H1 (cell line): ENCODE data around the gene CLCF1. TPM values are rescaled to one million over a fixed set of nuclear protein-coding genes. Genes with fewer than 3 reads are reported as not detected.

Experiments used
- CTCF ChIA-PET: fragments of 300-600 bp; sonication (Branson Sonifier 250); formaldehyde crosslinking; loops from one replicate; lab custom pipeline; 2021; ENCODE audit not compliant: partially characterized antibody; lab: Charles Lee
- POLR2A ChIA-PET: fragments of 300-600 bp; sonication (Branson Sonifier 250); formaldehyde crosslinking; loops from one replicate; lab custom pipeline; 2021; ENCODE audit warnings: inconsistent platforms; ENCODE audit not compliant: partially characterized antibody; lab: Charles Lee
- DNase-seq, 2 experiments: peaks; one replicate each; pipeline versions ENCODE4 v3.0.0 to v3.0.0-alpha.2; 2010 to 2022; ENCODE audit warnings: low spot score in 2 of 2, low read depth in 1 of 2, mixed read lengths in 1 of 2
- FAIRE-seq: peaks from 2 replicates; lab custom pipeline; 2011; peaks lifted over from hg19 to GRCh38; lab: Jason Lieb, UNC
- H2AFZ ChIP-seq: 2 replicates; pipeline ENCODE4 v1.8.1; 2012; ENCODE audit warnings: low read length, inconsistent platforms
- H2AK5ac ChIP-seq: 2 replicates; pipeline ENCODE4 v1.6.1; 2013; ENCODE audit warnings: low read depth, low read length
- H2BK120ac ChIP-seq: replicated peaks from 2 replicates; pipeline ENCODE3; 2013; ENCODE audit warnings: low read depth, low read length, inconsistent platforms
- H2BK12ac ChIP-seq: 2 replicates; pipeline ENCODE4 v1.6.1; 2013; ENCODE audit warnings: low read depth, low read length
- H2BK15ac ChIP-seq: 2 replicates; pipeline ENCODE4 v1.6.1; 2013; ENCODE audit warnings: low read length
- H2BK20ac ChIP-seq: 2 replicates; pipeline ENCODE4 v1.6.1; 2013; ENCODE audit warnings: low read length
- H2BK5ac ChIP-seq: 2 replicates; pipeline ENCODE4 v1.6.1; 2013; ENCODE audit warnings: low read depth, low read length
- H3K14ac ChIP-seq: 2 replicates; pipeline ENCODE4 v1.6.1; 2013; ENCODE audit warnings: inconsistent platforms; ENCODE audit not compliant: insufficient read length
- H3K18ac ChIP-seq: 2 replicates; pipeline ENCODE4 v1.6.1; 2013; ENCODE audit warnings: low read length; ENCODE audit errors: extremely low read depth
- H3K23ac ChIP-seq: 2 replicates; pipeline ENCODE4 v1.6.1; 2013; ENCODE audit warnings: inconsistent platforms; ENCODE audit not compliant: insufficient read length
- H3K23me2 ChIP-seq: 2 replicates; pipeline ENCODE4 v1.6.1; 2013; ENCODE audit warnings: low read depth, low read length
- H3K27ac ChIP-seq: 2 replicates; pipeline ENCODE4 v1.6.1; 2011; ENCODE audit warnings: low read depth, low read length, inconsistent platforms
- H3K27me3 ChIP-seq, 4 experiments: replicated peaks in 1 of 4; 1 replicate in 1 of 4; 2 replicates in 3 of 4; pipeline versions ENCODE4 v1.6.1 to v1.8.1; 2011 to 2013; ENCODE audit warnings: low read length in 3 of 4, mild to moderate bottlenecking in 3 of 4, inconsistent platforms in 2 of 4, mixed read lengths in 2 of 4, moderate library complexity in 1 of 4; ENCODE audit not compliant: control insufficient read depth in 3 of 4, insufficient read depth in 3 of 4; ENCODE audit errors: extremely low read depth in 1 of 4
- H3K36me3 ChIP-seq, 4 experiments: 2 replicates each; pipeline versions ENCODE4 v1.6.1 to v1.8.1; 2011 to 2013; ENCODE audit warnings: mild to moderate bottlenecking in 4 of 4, low read length in 3 of 4, moderate library complexity in 2 of 4, control low read depth in 1 of 4, inconsistent platforms in 1 of 4; ENCODE audit not compliant: insufficient read depth in 4 of 4, control insufficient read depth in 2 of 4
- H3K4ac ChIP-seq: replicated peaks from 2 replicates; pipeline ENCODE3; 2013; ENCODE audit warnings: low read length, low read depth, mixed read lengths, inconsistent platforms; ENCODE audit not compliant: insufficient read length
- H3K4me1 ChIP-seq, 4 experiments: replicated peaks in 1 of 4; 1 replicate in 1 of 4; 2 replicates in 3 of 4; pipeline versions ENCODE4 v1.6.1 to v1.8.1; 2011 to 2013; ENCODE audit warnings: low read length in 3 of 4, inconsistent platforms in 2 of 4, mixed read lengths in 1 of 4; ENCODE audit not compliant: insufficient read depth in 4 of 4, control insufficient read depth in 3 of 4
- H3K4me2 ChIP-seq, 2 experiments: 2 replicates each; pipeline versions ENCODE4 v1.6.1 to v1.8.1; 2011 to 2013; ENCODE audit warnings: low read depth in 2 of 2, low read length in 2 of 2, control low read depth in 1 of 2, inconsistent platforms in 1 of 2, mild to moderate bottlenecking in 1 of 2; ENCODE audit not compliant: insufficient read depth in 1 of 2
- H3K4me3 ChIP-seq, 4 experiments: fragments of 200-600, 300-600 bp in 1 of 4; sonication (generic), shearing (Covaris generic), sonication (Bioruptor Twin) in 1 of 4; 2 replicates each; pipeline versions ENCODE4 v1.5.1 to v1.8.1; 2011 to 2016; ENCODE audit warnings: low read length in 4 of 4, low read depth in 3 of 4, control low read depth in 2 of 4, inconsistent platforms in 2 of 4, mild to moderate bottlenecking in 2 of 4, mixed read lengths in 1 of 4, moderate library complexity in 1 of 4; ENCODE audit not compliant: insufficient read depth in 2 of 4; ENCODE audit errors: extremely low read depth in 1 of 4
- H3K56ac ChIP-seq: replicated peaks from 2 replicates; pipeline ENCODE3; 2013; ENCODE audit warnings: low read depth, mild to moderate bottlenecking, mixed read lengths, low read length, inconsistent platforms; ENCODE audit not compliant: insufficient read length
- H3K79me1 ChIP-seq: 2 replicates; pipeline ENCODE4 v1.6.1; 2013; ENCODE audit warnings: low read depth, low read length, control low read depth
- H3K79me2 ChIP-seq, 2 experiments: 2 replicates each; pipeline versions ENCODE4 v1.6.1 to v1.8.1; 2012 to 2013; ENCODE audit warnings: low read length in 2 of 2, mild to moderate bottlenecking in 2 of 2, inconsistent platforms in 1 of 2; ENCODE audit not compliant: insufficient read depth in 2 of 2, control insufficient read depth in 1 of 2
- H3K9ac ChIP-seq, 4 experiments: replicated peaks in 1 of 4; 1 replicate in 1 of 4; 2 replicates in 3 of 4; pipeline versions ENCODE4 v1.6.1 to v1.8.1; 2011 to 2013; ENCODE audit warnings: low read depth in 3 of 4, low read length in 3 of 4, control low read depth in 2 of 4, mild to moderate bottlenecking in 2 of 4, moderate library complexity in 2 of 4, inconsistent platforms in 1 of 4; ENCODE audit errors: extremely low read depth in 1 of 4
- H3K9me3 ChIP-seq, 2 experiments: 2 replicates each; pipeline versions ENCODE4 v1.6.1 to v1.8.1; 2012 to 2013; ENCODE audit warnings: mild to moderate bottlenecking in 2 of 2, moderate library complexity in 2 of 2, control low read depth in 1 of 2, inconsistent platforms in 1 of 2, low read depth in 1 of 2, low read length in 1 of 2, mixed read lengths in 1 of 2; ENCODE audit not compliant: insufficient read depth in 2 of 2
- H4K20me1 ChIP-seq, 2 experiments: replicated peaks in 1 of 2; 2 replicates each; pipeline versions ENCODE3 to v1.8.1; 2011 to 2013; ENCODE audit warnings: inconsistent platforms in 2 of 2, low read length in 2 of 2, mild to moderate bottlenecking in 1 of 2; ENCODE audit not compliant: insufficient read depth in 2 of 2, control insufficient read depth in 1 of 2
- H4K5ac ChIP-seq: 2 replicates; pipeline ENCODE4 v1.6.1; 2013; ENCODE audit warnings: low read length, low read depth, mixed read lengths, inconsistent platforms; ENCODE audit not compliant: insufficient read length
- H4K8ac ChIP-seq: 2 replicates; pipeline ENCODE4 v1.8.0; 2013; ENCODE audit warnings: mild to moderate bottlenecking, moderate library complexity, low read length, inconsistent platforms; ENCODE audit not compliant: insufficient read depth; ENCODE audit errors: extremely low read depth
- H4K91ac ChIP-seq: replicated peaks from 2 replicates; pipeline ENCODE3; 2013; ENCODE audit warnings: low read length, mixed read lengths, inconsistent platforms; ENCODE audit not compliant: insufficient read length
- ATF3 ChIP-seq: IDR thresholded peaks from 2 replicates; pipeline ENCODE4 v1.6.1; 2011; ENCODE audit warnings: low read depth, mild to moderate bottlenecking, low read length; ENCODE audit not compliant: insufficient read depth
- E2F6 ChIP-seq: IDR thresholded peaks from 2 replicates; pipeline ENCODE4 v1.6.1; 2012; ENCODE audit warnings: inconsistent platforms
- HDAC2 ChIP-seq, 2 experiments: fragments of 300-600 bp in 1 of 2; sonication (generic) in 1 of 2; IDR thresholded peaks; 2 replicates each; pipeline ENCODE4 v1.6.1; 2011 to 2012; ENCODE audit warnings: low read depth in 2 of 2, low read length in 2 of 2, mild to moderate bottlenecking in 2 of 2, moderate library complexity in 2 of 2, borderline replicate concordance in 1 of 2, inconsistent platforms in 1 of 2
- SIRT6 ChIP-seq: IDR thresholded peaks from one replicate; pipeline ENCODE4 v1.7.1; 2012; ENCODE audit warnings: low read length, inconsistent platforms
- SIX5 ChIP-seq: IDR thresholded peaks from 2 replicates; pipeline ENCODE4 v1.6.1; 2011; ENCODE audit warnings: mild to moderate bottlenecking, low read depth, low read length
- TAF1 ChIP-seq: IDR thresholded peaks from 2 replicates; pipeline ENCODE4 v1.6.1; 2011; ENCODE audit warnings: mild to moderate bottlenecking, low read depth, low read length
- TAF7 ChIP-seq: optimal IDR thresholded peaks from 2 replicates; pipeline ENCODE3; 2011; ENCODE audit warnings: low read depth, mild to moderate bottlenecking, inconsistent platforms, low read length, moderate library complexity, borderline replicate concordance
- ZNF274 ChIP-seq: IDR thresholded peaks from 2 replicates; pipeline ENCODE4 v1.7.0; 2012; ENCODE audit warnings: low read length, borderline replicate concordance; ENCODE audit errors: extremely low read depth
- WGBS, 2 experiments: shearing (Covaris generic) in 1 of 2; methylation state at CpG; one replicate each; pipeline versions ENCODE4 v1.1.6 to v1.1.7; 2013 to 2015; ENCODE audit warnings: low lambda C conversion rate in 2 of 2, mixed read lengths in 2 of 2, inconsistent platforms in 1 of 2, low coverage in 1 of 2, missing lambda C conversion rate in 1 of 2; ENCODE audit not compliant: insufficient replicate concordance in 2 of 2, insufficient coverage in 1 of 2, insufficient read length in 1 of 2; ENCODE audit errors: extremely low coverage in 1 of 2, missing lambda C conversion rate in 1 of 2; 5-methylcytosine and 5-hydroxymethylcytosine counted together
- polyA plus RNA-seq, 7 experiments: library from polyadenylated mRNA; depleted of rRNA in 3 of 7; stranded (reverse) in 5 of 7; unstranded in 2 of 7; fragments of >200 nt in 5 of 7; fragments of 200-250 nt in 2 of 7; gene quantifications; 1 replicate in 5 of 7; 2 replicates in 1 of 7; 4 replicates in 1 of 7; pipeline versions ENCODE4 v1.2.1 to v1.2.3, GENCODE V29; 2011 to 2013; ENCODE audit warnings: missing spikeins in 2 of 7, mixed read lengths in 2 of 7
- total RNA-seq: library from RNA; stranded (reverse); fragmentation: NEBNext Ultra II Directional; extraction: Animal tissue kit (Norgen Biotek cat#: 25700); gene quantifications from 2 replicates; pipeline ENCODE4 v1.2.1, GENCODE V29; 2021

Gene CLCF1
- total and polyA plus RNA-seq, 2 of the 8 experiments (the other 6 are each of a cell fraction or from before 2014, with no cell fraction given) = 0.32 to 1.2 TPM

- Histone ChIP-seq H3K4me2 (peak overlapping the region; percentile 57 to 83), H2BK12ac (no peak overlapping the region), H2BK15ac (no peak overlapping the region), H4K8ac (peak overlapping the region; percentile 3; the same call in 1 of the 2 replicates), H3K79me1 (no peaks in the 10 kb centered on the region), H2AK5ac (no peak overlapping the region), H3K9ac (peak overlapping the region in 3 of 4 experiments; percentile 20 to 52 (median 47); a peak in 3 of 7 replicates), H2BK5ac (no peak overlapping the region), H4K20me1 (peaks cover 0 to 3% of the 10 kb centered on the region in 2 experiments), H3K14ac (no peak overlapping the region), H3K56ac (peak overlapping the region; percentile 75), H3K4ac (no peak overlapping the region), H2AFZ (no peak overlapping the region), H3K79me2 (no peaks in the 10 kb centered on the region), H3K27me3 (peaks cover 0 to 8% (median 5%) of the 10 kb centered on the region in 4 experiments; a peak in 4 of 7 replicates), H3K23ac (no peak overlapping the region), H3K23me2 (peaks cover 11% of the 10 kb centered on the region; the same call in 1 of the 2 replicates), H4K5ac (no peak overlapping the region), H3K36me3 (no peaks in the 10 kb centered on the region), H2BK20ac (no peak overlapping the region), H3K4me3 (peak overlapping the region; percentile 32 to 64 (median 36); a peak in 6 of 8 replicates), H3K27ac (no peak overlapping the region), H3K18ac (peak overlapping the region; percentile 19; the same call in 1 of the 2 replicates), H4K91ac (peak overlapping the region; percentile 65), H3K9me3 (no peaks in the 10 kb centered on the region), H3K4me1 (peaks cover 4 to 15% (median 10%) of the 10 kb centered on the region in 4 experiments), H2BK120ac (no peak overlapping the region)
- POLR2A ChIA-PET = interaction anchor here (0.9 to 10.2 kb wide), 10 partner anchors 8 to 75 kb away, joined by 3 to 104 read pairs (median 4); partner anchors contain the start of genes CORO1B, PPP1CA, PTPRCAP and RAD9A
- CTCF ChIA-PET = interaction anchor here (0.6 to 2.4 kb wide), 5 partner anchors 13 to 388 kb away, joined by 3 to 13 read pairs (median 3); partner anchors contain the start of genes PPP1CA and TBC1D10C
- FAIRE-seq = no peak
- 57% methylated on average over 12 of the region's 15 CpGs; no CpG with 5 or more reads in 1 of the 2 experiments for WGBS, 2 experiments
- TF ChIP-seq TAF7 (no peak), TAF1 (no peak), ATF3 (no peak), ZNF274 (no peak), SIX5 (no peak), E2F6 (no peak), SIRT6 (no peak), HDAC2 (IDR thresholded peaks at IDR 0.05; ENCODE audit: borderline replicate concordance in 1 of 2, low read depth in 2 of 2, low read length in 2 of 2) (no peak)
- no peak for DNase-seq
These were observed 46.8 kb upstream of the CLCF1 start for GRCh38 chr11:67420147-67420645.
